Stimulated activated CD8-positive, alpha-beta memory T cell treated with anti-CD3 and anti-CD28 coated beads, Interleukin-12 subunit alpha, Interleukin-12 subunit beta, amount 100 ng/mL, for 24 hours (primary cell): ENCODE measurements around the gene RAP1GDS1.
A peak's percentile ranks its signal among the peaks of the same experiment; 100 is the strongest.

Experiments used
- DNase-seq: peaks from one replicate; pipeline ENCODE4 v3.0.0-alpha.2; 2020; ENCODE audit errors: extremely low read depth

The RAP1GDS1 gene

GRCh38 chr4:98260579-98261404 is at the start of gene RAP1GDS1:
RAP1GDS1 (plus strand) TSS chr4:98261384; CDS start chr4:98261566, 182 bp downstream.
- DNase-seq = peak; percentile 90

GRCh38 chr4:98222306-98222705 is 38.9 kb upstream of the RAP1GDS1 start:
- no peak for DNase-seq

GRCh38 chr4:98226396-98226795 is 34.8 kb upstream of the RAP1GDS1 start:
- DNase-seq = no peak

GRCh38 chr4:98230961-98231360 is 30.2 kb upstream of the RAP1GDS1 start:
- DNase-seq = no peak

- no peak for DNase-seq
These were observed 29.0 kb upstream of the RAP1GDS1 start for GRCh38 chr4:98232202-98232601.

GRCh38 chr4:98237204-98237603 is 24.0 kb upstream of the RAP1GDS1 start:
- no peak for DNase-seq

GRCh38 chr4:98242063-98242462 is 19.1 kb upstream of the RAP1GDS1 start:
- DNase-seq = no peak

- DNase-seq = no peak
These were observed 18.6 kb upstream of the RAP1GDS1 start for GRCh38 chr4:98242538-98242937.

GRCh38 chr4:98245226-98245625 is 16.0 kb upstream of the RAP1GDS1 start:
- DNase-seq = no peak

GRCh38 chr4:98248934-98249333 is 12.2 kb upstream of the RAP1GDS1 start:
- DNase-seq = no peak

- no peak for DNase-seq
These were observed 11.4 kb upstream of the RAP1GDS1 start for GRCh38 chr4:98249831-98250230.

GRCh38 chr4:98253499-98253898 is 7.7 kb upstream of the RAP1GDS1 start:
- DNase-seq = no peak

GRCh38 chr4:98260047-98260578 is 1.1 kb upstream of the RAP1GDS1 start:
- DNase-seq = no peak

GRCh38 chr4:98261405-98262291 is 464 bp downstream of the RAP1GDS1 start:
- DNase-seq = peak; percentile 3

GRCh38 chr4:98262431-98262830 is 1.2 kb downstream of the RAP1GDS1 start:
- no peak for DNase-seq

- DNase-seq = no peak
These were observed 6.3 kb downstream of the RAP1GDS1 start for GRCh38 chr4:98267498-98267897.

- no peak for DNase-seq
These were observed 14.0 kb downstream of the RAP1GDS1 start for GRCh38 chr4:98275145-98275544.

- no peak for DNase-seq
These were observed 22.3 kb downstream of the RAP1GDS1 start for GRCh38 chr4:98283219-98284189.

- no peak for DNase-seq
These were observed 23.5 kb downstream of the RAP1GDS1 start for GRCh38 chr4:98284640-98285046.

- no peak for DNase-seq
These were observed 24.5 kb downstream of the RAP1GDS1 start for GRCh38 chr4:98285676-98286075.

GRCh38 chr4:98287328-98287727 is 26.1 kb downstream of the RAP1GDS1 start:
- no peak for DNase-seq
